IMR-90 (cell line): ENCODE data around the gene GCN1. TPM values are rescaled to one million over a fixed set of nuclear protein-coding genes. Genes with fewer than 3 reads are reported as not detected.

Experiments used
- ATAC-seq: fragments of 200-7000 bp; cut with Tn5 transposase; 2 replicates; pipeline ENCODE4 v1.9.1; 2020; ENCODE audit warnings: low read depth, mild to moderate bottlenecking, moderate library complexity
- BruUV-seq: library from RNA; stranded (reverse); fragments of 400-500 nt; replicated peaks from 2 replicates; lab custom pipeline; 2021; lab: Mats Ljungman, UMichigan
- CTCF ChIA-PET: fragments of 300-600 bp; formaldehyde crosslinking; extraction: SDS; loops from one replicate; lab custom pipeline; 2021; ENCODE audit warnings: antibody characterized with exemption; lab: Yijun Ruan, JAX
- POLR2A ChIA-PET: fragments of 300-600 bp; sonication (Branson Sonifier 250); formaldehyde crosslinking; loops from one replicate; lab custom pipeline; 2022; ENCODE audit warnings: antibody characterized with exemption; ENCODE audit not compliant: unreplicated experiment; lab: Charles Lee
- DNase-seq: peaks from one replicate; pipeline ENCODE4 v3.0.0; 2013
- H2AFZ ChIP-seq: replicated peaks from 2 replicates; pipeline ENCODE3; 2013; ENCODE audit warnings: low read length, mild to moderate bottlenecking; ENCODE audit not compliant: poor library complexity
- H2AK5ac ChIP-seq: 2 replicates; pipeline ENCODE4 v1.6.1; 2013; ENCODE audit warnings: low read depth, low read length, inconsistent platforms
- H2AK9ac ChIP-seq: replicated peaks from 2 replicates; pipeline ENCODE3; 2013; ENCODE audit warnings: mild to moderate bottlenecking, low read depth, low read length, moderate library complexity; ENCODE audit not compliant: poor library complexity
- H2BK120ac ChIP-seq: 2 replicates; pipeline ENCODE4 v1.6.1; 2013; ENCODE audit warnings: low read depth, low read length, inconsistent platforms
- H2BK15ac ChIP-seq: 3 replicates; pipeline ENCODE4 v1.6.1; 2013; ENCODE audit warnings: low read depth, low read length, inconsistent platforms
- H2BK20ac ChIP-seq: 2 replicates; pipeline ENCODE4 v1.6.1; 2013; ENCODE audit warnings: low read depth, mild to moderate bottlenecking, inconsistent platforms, low read length, moderate library complexity
- H2BK5ac ChIP-seq: 2 replicates; pipeline ENCODE4 v1.6.1; 2013; ENCODE audit warnings: mild to moderate bottlenecking, low read depth, low read length, inconsistent platforms; ENCODE audit not compliant: poor library complexity, severe bottlenecking
- H3K14ac ChIP-seq: replicated peaks from 2 replicates; pipeline ENCODE4 v1.6.1; 2013; ENCODE audit warnings: low read depth, low read length, inconsistent platforms
- H3K18ac ChIP-seq: 2 replicates; pipeline ENCODE4 v1.6.1; 2013; ENCODE audit warnings: low read depth, low read length, control low read depth
- H3K23ac ChIP-seq: 2 replicates; pipeline ENCODE4 v1.6.1; 2013; ENCODE audit warnings: low read depth, low read length, inconsistent platforms
- H3K27ac ChIP-seq: 2 replicates; pipeline ENCODE4 v1.5.1; 2013; ENCODE audit warnings: mild to moderate bottlenecking, control low read depth, low read length; ENCODE audit not compliant: insufficient read depth
- H3K27me3 ChIP-seq: 2 replicates; pipeline ENCODE4 v1.6.1; 2013; ENCODE audit warnings: low read length; ENCODE audit not compliant: control insufficient read depth, insufficient read depth
- H3K36me3 ChIP-seq: 2 replicates; pipeline ENCODE4 v1.6.1; 2013; ENCODE audit warnings: low read length, mixed read lengths; ENCODE audit not compliant: control insufficient read depth, insufficient read depth
- H3K4ac ChIP-seq: 2 replicates; pipeline ENCODE4 v1.6.1; 2013; ENCODE audit warnings: low read depth, low read length, inconsistent platforms
- H3K4me1 ChIP-seq: 2 replicates; pipeline ENCODE4 v1.6.1; 2013; ENCODE audit warnings: low read length, mixed read lengths; ENCODE audit not compliant: control insufficient read depth, insufficient read depth
- H3K4me2 ChIP-seq: 2 replicates; pipeline ENCODE4 v1.6.1; 2013; ENCODE audit warnings: low read depth, mild to moderate bottlenecking, control low read depth, low read length, moderate library complexity
- H3K4me3 ChIP-seq: 2 replicates; pipeline ENCODE4 v1.5.1; 2013; ENCODE audit warnings: low read depth, mild to moderate bottlenecking, control low read depth, low read length, moderate library complexity; ENCODE audit not compliant: insufficient read depth
- H3K56ac ChIP-seq: 2 replicates; pipeline ENCODE4 v1.6.1; 2013; ENCODE audit warnings: low read length, inconsistent platforms; ENCODE audit not compliant: insufficient read depth; ENCODE audit errors: extremely low read depth
- H3K79me1 ChIP-seq, 2 experiments: 2 replicates each; pipeline ENCODE4 v1.6.1; 2013; ENCODE audit warnings: low read length in 2 of 2, inconsistent platforms in 1 of 2, low read depth in 1 of 2
- H3K9ac ChIP-seq: 2 replicates; pipeline ENCODE4 v1.6.1; 2013; ENCODE audit warnings: low read depth, low read length, control low read depth
- H3K9me1 ChIP-seq: 2 replicates; pipeline ENCODE4 v1.6.1; 2013; ENCODE audit warnings: low read length, inconsistent platforms; ENCODE audit not compliant: insufficient read depth
- H3K9me3 ChIP-seq: 2 replicates; pipeline ENCODE4 v1.6.1; 2013; ENCODE audit warnings: low read length; ENCODE audit not compliant: control insufficient read depth, insufficient read depth
- H4K20me1 ChIP-seq: 2 replicates; pipeline ENCODE4 v1.6.1; 2013; ENCODE audit warnings: low read length, inconsistent platforms; ENCODE audit not compliant: insufficient read depth
- H4K5ac ChIP-seq: 2 replicates; pipeline ENCODE4 v1.6.1; 2013; ENCODE audit warnings: mild to moderate bottlenecking, low read depth, low read length, control low read depth
- H4K8ac ChIP-seq, 2 experiments: 2 replicates each; pipeline ENCODE4 v1.6.1; 2013; ENCODE audit warnings: low read depth in 2 of 2, low read length in 2 of 2, control low read depth in 1 of 2, inconsistent platforms in 1 of 2
- H4K91ac ChIP-seq: 2 replicates; pipeline ENCODE4 v1.6.1; 2013; ENCODE audit warnings: low read depth, low read length, inconsistent platforms; ENCODE audit not compliant: insufficient read depth
- BHLHE40 ChIP-seq: fragments of 150-350 bp; IDR thresholded peaks from 2 replicates; pipeline ENCODE4 v1.6.1; 2016; ENCODE audit warnings: mild to moderate bottlenecking, low read depth, low read length
- CEBPB ChIP-seq: IDR thresholded peaks from 2 replicates; pipeline ENCODE4 v1.6.1; 2012; ENCODE audit warnings: low read depth, low read length, improper control_type of control experiment
- CHD1 ChIP-seq: IDR thresholded peaks from 2 replicates; pipeline ENCODE4 v1.6.1; 2012; ENCODE audit warnings: low read depth, low read length, improper control_type of control experiment
- FOS ChIP-seq: fragments of 150-350 bp; IDR thresholded peaks from 2 replicates; pipeline ENCODE4 v1.6.1; 2016; ENCODE audit warnings: low read depth, low read length
- MAFK ChIP-seq: IDR thresholded peaks from 2 replicates; pipeline ENCODE4 v1.6.1; 2012; ENCODE audit warnings: low read depth, low read length, improper control_type of control experiment
- MAZ ChIP-seq: IDR thresholded peaks from 2 replicates; pipeline ENCODE4 v1.6.1; 2012; ENCODE audit warnings: low read depth, mild to moderate bottlenecking, low read length, improper control_type of control experiment, moderate library complexity, borderline replicate concordance
- MXI1 ChIP-seq: IDR thresholded peaks from 2 replicates; pipeline ENCODE4 v1.6.1; 2012; ENCODE audit warnings: low read depth, mild to moderate bottlenecking, low read length, moderate library complexity, borderline replicate concordance
- NFE2L2 ChIP-seq: fragments of 150-350 bp; IDR thresholded peaks from 2 replicates; pipeline ENCODE4 v1.6.1; 2016; ENCODE audit warnings: low read depth, mild to moderate bottlenecking, low read length
- POLR2A ChIP-seq: IDR thresholded peaks from 2 replicates; pipeline ENCODE4 v1.6.1; 2012; ENCODE audit warnings: mild to moderate bottlenecking, low read depth, low read length
- RAD21 ChIP-seq: IDR thresholded peaks from 2 replicates; pipeline ENCODE4 v1.6.1; 2012; ENCODE audit warnings: low read length, improper control_type of control experiment
- RCOR1 ChIP-seq: IDR thresholded peaks from 2 replicates; pipeline ENCODE4 v1.6.1; 2012; ENCODE audit warnings: mild to moderate bottlenecking, low read length, improper control_type of control experiment; ENCODE audit not compliant: insufficient replicate concordance
- RFX5 ChIP-seq: IDR thresholded peaks from 2 replicates; pipeline ENCODE4 v1.8.0; 2012; ENCODE audit warnings: low read depth, mild to moderate bottlenecking, low read length, moderate library complexity
- SMC3 ChIP-seq: fragments of 150-350 bp; IDR thresholded peaks from 2 replicates; pipeline ENCODE4 v1.6.1; 2016; ENCODE audit warnings: low read depth, mild to moderate bottlenecking, antibody characterized with exemption, low read length, moderate library complexity
- WGBS, 2 experiments: methylation state at CpG; one replicate each; pipeline versions ENCODE4 v1.1.5 to v1.1.7; 2013; ENCODE audit warnings: missing lambda C conversion rate in 2 of 2; ENCODE audit not compliant: insufficient read length in 1 of 2; ENCODE audit errors: extremely low coverage in 2 of 2; 5-methylcytosine and 5-hydroxymethylcytosine counted together
- dilution Hi-C: fragments of 300-500 bp; cut with HindIII; formaldehyde crosslinking; loops from one replicate; pipeline ENCODE4 v1.14.3; 2018; ENCODE audit warnings: low sequenced_read_pairs; ENCODE audit not compliant: unreplicated experiment
- in situ Hi-C: fragments of 300-500 bp; cut with MboI; formaldehyde crosslinking; loops from 3 replicates; pipeline ENCODE4 v1.14.3; 2019; ENCODE audit warnings: low sequenced_read_pairs, inconsistent platforms, mixed read lengths
- intact Hi-C: fragments of 100-400 bp; cut with micrococcal nuclease; formaldehyde crosslinking; loops from 2 replicates; pipeline ENCODE4 v1.10.0; 2022
- polyA plus RNA-seq, 3 experiments: library from polyadenylated mRNA; depleted of rRNA; stranded (reverse); fragments of >200 nt; gene quantifications; 2 replicates each; pipeline ENCODE4 v1.2.3, GENCODE V29; 2012; ENCODE audit warnings: low replicate concordance in 1 of 3
- total RNA-seq: library from RNA; depleted of rRNA; stranded (reverse); fragments of >200 nt; gene quantifications from 2 replicates; pipeline ENCODE4 v1.2.3, GENCODE V29; 2012
- TF ChIP-seq, protein P1 (sequence below): fragments of 150-350 bp; IDR thresholded peaks from 2 replicates; pipeline ENCODE4 v1.6.1; 2016; ENCODE audit warnings: low read depth, mild to moderate bottlenecking, low read length, moderate library complexity, borderline replicate concordance
- TF ChIP-seq, protein P2 (sequence below): fragments of 150-350 bp; IDR thresholded peaks from 2 replicates; pipeline ENCODE4 v1.6.1; 2017; ENCODE audit warnings: mild to moderate bottlenecking, antibody characterized with exemption, low read length, low read depth
- TF ChIP-seq, protein P3 (sequence below): conservative IDR thresholded peaks from 2 replicates; pipeline ENCODE4 v1.5.1; 2012; ENCODE audit warnings: mild to moderate bottlenecking, low read depth, low read length, improper control_type of control experiment

The GCN1 gene
- total and polyA plus RNA-seq, 2 of the 4 experiments (the other 2 are of a cell fraction): 57.8 to 77.6 TPM

DNA sequence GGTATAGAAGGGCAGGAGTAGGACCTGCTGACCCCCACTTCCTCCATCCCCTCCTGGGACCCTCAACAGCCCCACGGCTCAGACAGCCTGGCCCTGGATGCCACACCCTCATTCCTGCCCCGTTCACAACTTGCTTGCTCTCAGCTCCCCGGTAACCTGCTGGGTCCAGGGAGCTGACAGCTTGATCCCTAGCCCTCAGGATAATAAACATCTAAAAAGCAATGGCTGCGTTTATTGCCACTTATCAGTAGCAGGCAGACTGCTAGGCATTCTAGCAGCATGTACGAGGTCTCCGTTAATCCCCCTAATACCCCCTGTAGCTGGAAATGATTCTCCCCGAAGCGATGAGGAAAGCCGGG is 30.7 kb upstream of the GCN1 start:
- H2AFZ ChIP-seq: no peak overlapping the region
- TF ChIP-seq CHD1: no peak
- no peak for TF ChIP-seq CEBPB
- TF ChIP-seq RAD21: no peak
- TF ChIP-seq, protein P1, sequence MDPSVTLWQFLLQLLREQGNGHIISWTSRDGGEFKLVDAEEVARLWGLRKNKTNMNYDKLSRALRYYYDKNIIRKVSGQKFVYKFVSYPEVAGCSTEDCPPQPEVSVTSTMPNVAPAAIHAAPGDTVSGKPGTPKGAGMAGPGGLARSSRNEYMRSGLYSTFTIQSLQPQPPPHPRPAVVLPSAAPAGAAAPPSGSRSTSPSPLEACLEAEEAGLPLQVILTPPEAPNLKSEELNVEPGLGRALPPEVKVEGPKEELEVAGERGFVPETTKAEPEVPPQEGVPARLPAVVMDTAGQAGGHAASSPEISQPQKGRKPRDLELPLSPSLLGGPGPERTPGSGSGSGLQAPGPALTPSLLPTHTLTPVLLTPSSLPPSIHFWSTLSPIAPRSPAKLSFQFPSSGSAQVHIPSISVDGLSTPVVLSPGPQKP: no peak
- no peak for TF ChIP-seq MAFK
- TF ChIP-seq FOS: no peak
- no peak for TF ChIP-seq SMC3
- TF ChIP-seq RCOR1: no peak
- TF ChIP-seq, protein P2, sequence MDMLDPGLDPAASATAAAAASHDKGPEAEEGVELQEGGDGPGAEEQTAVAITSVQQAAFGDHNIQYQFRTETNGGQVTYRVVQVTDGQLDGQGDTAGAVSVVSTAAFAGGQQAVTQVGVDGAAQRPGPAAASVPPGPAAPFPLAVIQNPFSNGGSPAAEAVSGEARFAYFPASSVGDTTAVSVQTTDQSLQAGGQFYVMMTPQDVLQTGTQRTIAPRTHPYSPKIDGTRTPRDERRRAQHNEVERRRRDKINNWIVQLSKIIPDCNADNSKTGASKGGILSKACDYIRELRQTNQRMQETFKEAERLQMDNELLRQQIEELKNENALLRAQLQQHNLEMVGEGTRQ: no peak
- no peak for TF ChIP-seq MAZ
- TF ChIP-seq MXI1: no peak
- no peak for TF ChIP-seq NFE2L2
- TF ChIP-seq BHLHE40: no peak
- no peak for TF ChIP-seq RFX5
- TF ChIP-seq, protein P3, sequence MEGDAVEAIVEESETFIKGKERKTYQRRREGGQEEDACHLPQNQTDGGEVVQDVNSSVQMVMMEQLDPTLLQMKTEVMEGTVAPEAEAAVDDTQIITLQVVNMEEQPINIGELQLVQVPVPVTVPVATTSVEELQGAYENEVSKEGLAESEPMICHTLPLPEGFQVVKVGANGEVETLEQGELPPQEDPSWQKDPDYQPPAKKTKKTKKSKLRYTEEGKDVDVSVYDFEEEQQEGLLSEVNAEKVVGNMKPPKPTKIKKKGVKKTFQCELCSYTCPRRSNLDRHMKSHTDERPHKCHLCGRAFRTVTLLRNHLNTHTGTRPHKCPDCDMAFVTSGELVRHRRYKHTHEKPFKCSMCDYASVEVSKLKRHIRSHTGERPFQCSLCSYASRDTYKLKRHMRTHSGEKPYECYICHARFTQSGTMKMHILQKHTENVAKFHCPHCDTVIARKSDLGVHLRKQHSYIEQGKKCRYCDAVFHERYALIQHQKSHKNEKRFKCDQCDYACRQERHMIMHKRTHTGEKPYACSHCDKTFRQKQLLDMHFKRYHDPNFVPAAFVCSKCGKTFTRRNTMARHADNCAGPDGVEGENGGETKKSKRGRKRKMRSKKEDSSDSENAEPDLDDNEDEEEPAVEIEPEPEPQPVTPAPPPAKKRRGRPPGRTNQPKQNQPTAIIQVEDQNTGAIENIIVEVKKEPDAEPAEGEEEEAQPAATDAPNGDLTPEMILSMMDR: no peak
- TF ChIP-seq POLR2A: no peak
- no peaks in the 10 kb centered on the region for H3K9me3 ChIP-seq
- dilution Hi-C loops: no loop called here
- peak overlapping the region; percentile 17; the same call in 1 of the 2 replicates for H3K23ac ChIP-seq
- peaks cover 45% of the 10 kb centered on the region for H4K20me1 ChIP-seq
- H3K4me2 ChIP-seq: no peak overlapping the region
- H3K79me1 ChIP-seq: peaks cover 27 to 87% of the 10 kb centered on the region in 2 experiments
- no peak overlapping the region for H3K9ac ChIP-seq
- peaks cover 41% of the 10 kb centered on the region for H3K36me3 ChIP-seq
- no peak overlapping the region for H3K18ac ChIP-seq
- H3K4ac ChIP-seq: peak overlapping the region; percentile 53
- no peak overlapping the region for H2BK120ac ChIP-seq
- H3K27me3 ChIP-seq: no peaks in the 10 kb centered on the region
- peaks cover 3% of the 10 kb centered on the region; the same call in 1 of the 2 replicates for H3K9me1 ChIP-seq
- no peak for ATAC-seq
- H3K4me3 ChIP-seq: no peak overlapping the region
- in situ Hi-C loops: loop anchor here (5.0 kb wide), 1 partner anchor 37 kb away; no protein-coding TSS in a partner anchor
- intact Hi-C loops: no loop called here
- H4K8ac ChIP-seq: peak overlapping the region in 1 of 2 experiments; percentile 58; a peak in 1 of 4 replicates
- no TSS peak for BruUV-seq
- no peak overlapping the region for H2BK15ac ChIP-seq
- peak overlapping the region; percentile 32; the same call in 1 of the 2 replicates for H2AK5ac ChIP-seq
- H3K27ac ChIP-seq: 0 out of 2 replicates have a peak overlapping the region, but pooled peaks have one; percentile 3
- H3K14ac ChIP-seq: no peak overlapping the region; the same call in 1 of the 2 replicates
- H4K91ac ChIP-seq: no peak overlapping the region
- peaks cover 26% of the 10 kb centered on the region for H3K4me1 ChIP-seq
- WGBS, 2 experiments: 14% methylated on average over 4 of the region's 9 CpGs; no CpG with 5 or more reads in 1 of the 2 experiments
- no peak overlapping the region for H2BK5ac ChIP-seq
- no peak overlapping the region for H4K5ac ChIP-seq
- POLR2A ChIA-PET: interaction anchor here (1.7 kb wide), 1 partner anchor 24 kb away, joined by 4 read pairs; the partner anchor contains the start of gene RPLP0
- H3K56ac ChIP-seq: no peak overlapping the region
- H2AK9ac ChIP-seq: no peak overlapping the region
- H2BK20ac ChIP-seq: no peak overlapping the region
- CTCF ChIA-PET: interaction anchor here (0.7 to 7.8 kb wide), 2 partner anchors 32 to 40 kb away, joined by 4 to 116 read pairs; partner anchors contain the start of gene PXN
- DNase-seq: no peak
